ENCODE measurements around the gene SIX3.

The SIX3 gene

DNA sequence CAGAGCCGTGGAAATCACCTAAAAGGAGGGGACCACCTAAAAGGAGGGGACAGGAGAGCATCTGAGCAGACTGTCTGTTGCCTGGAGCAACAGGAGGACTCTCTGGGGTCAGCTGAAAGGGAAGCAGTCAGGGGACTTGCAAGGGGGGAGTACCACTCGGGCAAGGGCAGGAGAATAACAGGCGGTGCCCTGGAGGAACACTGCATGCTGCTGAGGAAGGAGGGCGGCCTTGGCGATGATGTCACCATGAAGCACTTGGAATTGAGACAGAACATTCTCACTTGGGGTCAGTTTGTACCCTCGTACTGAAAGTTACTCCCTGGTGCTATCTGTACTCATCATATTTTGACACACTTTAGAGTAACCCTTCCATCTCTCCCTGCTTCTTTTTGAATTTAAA is 18.4 kb downstream of the SIX3 start:
- DNase-seq, result no peak

DNA sequence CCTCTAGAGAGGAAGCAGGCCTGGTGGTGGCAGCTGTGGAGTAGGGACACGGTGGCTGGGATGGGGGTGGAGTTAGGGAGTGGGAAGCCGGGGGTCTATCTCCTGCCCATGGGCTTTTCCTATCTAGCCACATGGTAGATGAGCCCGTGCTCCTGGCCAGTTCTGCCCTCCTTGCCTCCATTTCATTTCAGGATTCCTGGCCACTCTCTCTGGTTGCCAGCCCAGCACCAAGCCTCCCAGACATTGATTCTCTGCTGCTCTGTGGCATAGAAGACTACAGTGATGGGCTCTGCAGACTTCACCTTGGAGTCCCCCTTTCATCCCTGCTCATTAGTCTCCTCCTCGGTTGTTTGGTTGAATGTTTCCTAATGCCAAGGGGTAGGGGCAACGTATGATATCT is 19.4 kb downstream of the SIX3 start:
- DNase-seq, result no peak

DNA sequence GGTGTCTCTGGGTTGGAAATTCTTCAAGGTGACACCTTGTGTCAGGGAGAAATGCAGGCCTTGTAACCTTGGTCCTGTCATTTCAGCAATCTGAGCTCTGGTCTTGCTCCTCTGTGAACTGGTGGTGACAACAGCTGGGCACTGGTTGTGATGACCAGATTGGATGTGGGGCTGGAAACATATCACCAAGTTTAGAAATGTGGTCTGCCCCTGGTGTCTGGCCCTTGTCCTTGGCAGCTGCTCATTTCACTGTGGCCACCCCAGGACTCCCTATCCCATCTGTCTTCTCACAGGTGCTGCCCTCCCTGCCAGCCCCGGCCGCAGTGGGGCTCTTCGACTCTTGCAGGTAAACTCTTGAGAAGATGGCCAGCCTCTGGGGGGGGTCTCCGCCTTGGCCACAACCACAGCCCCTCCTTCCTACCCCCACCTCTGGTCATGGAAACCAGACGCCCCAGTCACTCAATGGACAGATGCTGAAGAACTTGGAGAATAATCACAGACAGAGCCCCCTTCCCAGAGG is 20.7 kb downstream of the SIX3 start:
- DNase-seq, result no peak

DNA sequence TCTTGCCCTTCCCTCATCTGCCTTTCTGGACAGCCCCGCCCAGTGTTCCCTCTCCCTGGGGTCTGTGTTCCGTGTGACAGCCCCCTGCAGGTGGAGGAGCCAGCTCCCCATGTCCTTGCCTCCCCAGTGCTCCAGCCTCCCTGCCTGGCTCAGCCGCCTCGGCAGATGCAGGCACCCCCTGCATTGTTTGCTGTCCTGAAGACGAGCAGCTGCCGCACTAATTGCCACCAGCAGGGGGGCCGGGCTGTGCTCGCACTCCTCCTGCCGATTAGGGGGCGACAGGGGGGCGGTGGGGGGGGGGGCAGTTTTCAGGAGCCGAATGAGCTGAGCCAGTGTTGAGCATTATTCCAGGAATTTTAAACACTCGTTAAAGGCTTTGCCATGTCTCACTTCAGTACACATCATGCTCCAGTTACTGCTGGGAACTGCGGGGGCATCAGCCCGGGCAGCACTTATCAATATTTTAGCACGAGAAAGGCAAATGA is 23.3 kb downstream of the SIX3 start:
- DNase-seq, result peak; percentile 52

DNA sequence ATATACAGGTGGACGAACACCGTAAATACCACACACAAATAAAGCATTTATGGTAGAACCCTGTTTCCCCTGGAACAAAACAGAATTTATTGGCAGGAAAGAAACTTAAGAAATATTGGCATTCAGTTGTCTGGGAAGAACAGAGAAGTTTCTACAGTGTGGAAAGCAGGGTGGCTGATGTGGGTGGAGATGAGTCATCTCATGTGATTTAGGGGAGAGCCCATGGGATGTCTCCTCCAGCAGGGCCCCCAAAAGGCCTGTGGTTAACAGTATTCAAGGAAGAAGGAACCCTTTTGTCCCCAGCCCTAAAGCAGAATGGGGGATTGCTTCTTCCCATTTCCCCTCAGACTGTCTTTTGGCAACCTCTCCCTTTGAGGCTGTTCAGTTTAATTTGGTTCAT is 24.2 kb downstream of the SIX3 start:
- no peak for DNase-seq

DNA sequence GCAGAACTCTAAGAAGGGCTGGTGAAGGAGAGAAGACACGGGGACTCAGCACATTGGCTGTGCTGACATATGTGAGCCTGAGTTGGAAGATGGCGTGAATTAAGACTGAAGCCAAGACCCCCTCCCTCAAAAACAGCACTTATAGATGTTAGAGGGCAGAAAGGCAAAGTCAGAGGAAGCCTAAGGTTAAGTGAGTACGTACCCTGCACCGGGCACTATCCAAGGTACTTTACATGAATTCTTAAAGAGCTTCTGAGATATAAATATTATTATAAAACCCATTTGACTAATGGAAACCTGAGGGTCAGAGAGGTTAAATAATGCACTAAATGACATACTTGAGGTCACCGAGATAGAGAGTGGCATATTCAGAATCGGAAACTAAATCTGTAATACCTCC is 25.6 kb downstream of the SIX3 start:
- DNase-seq, result no peak

DNA sequence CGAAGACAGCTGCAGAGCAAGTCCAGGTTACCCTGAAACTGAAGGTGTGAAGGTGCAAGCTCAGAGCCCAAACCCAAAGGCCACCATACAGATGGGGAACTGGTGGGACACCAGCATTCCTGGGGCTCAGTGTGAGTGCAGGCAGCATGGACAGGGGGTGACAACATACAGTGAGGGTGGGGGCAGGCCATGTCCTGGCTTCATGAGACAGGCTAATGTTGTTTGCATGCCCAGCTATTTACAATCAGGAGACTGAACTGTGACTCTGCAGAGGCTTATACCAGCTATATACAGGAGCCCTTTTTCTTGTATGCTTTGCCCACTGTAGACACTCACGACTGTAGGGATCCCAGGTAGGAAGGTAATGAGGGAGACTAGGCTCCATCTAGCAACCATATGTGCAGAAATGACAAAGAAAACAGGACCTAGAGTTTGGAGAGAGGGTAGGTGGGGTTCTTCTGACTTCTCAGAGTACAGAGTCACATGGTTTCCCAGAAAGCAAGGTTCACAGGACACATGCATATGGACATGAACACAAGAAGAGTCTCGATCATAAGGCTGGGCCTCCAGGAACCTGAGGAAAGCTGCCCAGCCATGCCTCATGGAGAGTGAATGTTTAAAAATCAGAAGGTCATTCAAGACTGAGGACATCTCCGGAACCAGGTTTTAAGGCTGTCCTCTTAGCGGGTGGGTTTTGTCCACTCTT is 26.4 kb downstream of the SIX3 start:
- no peak for DNase-seq

DNA sequence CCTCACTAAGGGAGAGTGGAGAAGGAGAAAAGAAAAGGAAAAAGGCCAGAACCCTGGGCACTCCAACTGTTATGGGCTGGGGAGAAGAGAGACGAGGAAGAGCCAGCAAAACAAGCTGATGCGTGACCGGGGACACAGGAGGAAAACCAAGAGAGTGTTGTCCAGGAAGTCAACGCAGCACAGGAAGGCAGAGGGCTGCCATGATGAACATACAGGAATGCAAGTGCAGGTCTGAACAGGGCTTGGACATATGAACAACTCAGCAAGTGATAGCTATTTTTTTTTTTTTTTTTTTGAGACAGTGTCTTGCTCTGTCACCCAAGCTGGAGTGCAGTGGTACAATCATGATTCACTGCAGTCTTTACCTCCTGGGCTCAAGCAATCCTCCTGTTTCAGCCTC is 28.4 kb downstream of the SIX3 start:
- DNase-seq, result no peak

DNA sequence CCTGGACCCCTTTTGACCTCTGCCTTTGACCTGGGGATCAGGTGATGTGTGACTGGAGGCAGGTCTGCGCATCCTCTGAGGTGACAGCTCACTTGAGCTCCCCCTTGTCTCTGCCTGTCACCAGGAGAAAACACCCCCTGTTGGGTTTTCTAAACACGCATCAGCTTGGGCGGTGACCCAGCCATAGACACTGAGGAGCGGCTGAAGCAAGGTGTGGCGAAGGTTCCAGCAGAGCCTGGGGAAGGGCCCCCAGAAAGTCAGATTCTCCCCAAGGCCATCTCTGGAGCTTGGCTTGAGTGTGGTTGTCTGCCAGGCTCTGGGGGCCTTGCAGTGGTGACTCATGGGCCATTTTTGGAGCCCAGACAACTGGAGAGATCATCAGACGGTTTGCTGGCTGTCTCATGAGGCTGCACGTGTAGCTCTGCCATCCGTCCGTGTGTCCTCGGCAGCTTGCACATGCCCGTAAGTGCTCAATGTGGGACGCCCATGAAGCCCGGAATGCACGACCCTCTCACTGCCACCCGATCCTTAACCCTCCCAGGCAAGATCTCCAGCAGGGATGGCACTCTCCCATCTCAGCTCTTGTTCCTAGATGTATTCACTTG is 29.4 kb downstream of the SIX3 start:
- no peak for DNase-seq

DNA sequence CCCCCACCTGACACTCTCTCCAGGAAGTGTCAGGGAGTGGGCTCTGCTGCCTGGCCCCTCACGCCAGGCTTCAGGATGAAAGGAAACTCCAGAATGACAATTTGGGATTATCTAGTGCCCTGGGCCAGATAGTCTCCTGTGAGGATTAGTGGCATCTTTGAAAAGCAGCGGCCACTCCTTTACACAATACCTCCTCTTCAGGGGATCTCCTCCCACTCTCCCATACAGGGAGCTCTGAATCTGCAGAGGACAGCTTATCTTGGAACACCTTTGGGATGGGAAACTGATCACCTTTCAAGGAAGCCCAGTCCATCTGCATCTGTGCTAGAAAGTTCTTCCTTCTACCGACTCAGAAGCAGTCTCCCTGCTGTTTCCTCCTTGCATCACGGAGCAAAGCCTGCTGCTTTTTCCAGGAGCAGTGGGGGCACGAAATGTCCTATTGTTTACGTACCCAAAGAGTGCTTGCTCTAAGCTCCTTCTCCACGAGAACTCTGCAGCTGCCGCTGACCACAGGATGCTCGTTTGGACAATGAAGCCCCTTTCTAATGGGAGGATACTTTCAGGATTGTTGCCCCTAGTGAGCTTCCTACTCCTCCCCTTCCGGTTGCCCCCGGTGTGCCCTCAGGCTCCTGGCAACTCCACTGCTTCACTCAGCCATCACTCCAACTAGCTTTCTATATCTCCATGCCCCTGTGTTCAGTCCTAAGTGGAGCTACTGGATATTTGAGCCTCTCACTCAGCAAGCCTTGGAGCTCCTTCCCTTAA is 31.5 kb downstream of the SIX3 start:
- peak; percentile 33 for DNase-seq

DNA sequence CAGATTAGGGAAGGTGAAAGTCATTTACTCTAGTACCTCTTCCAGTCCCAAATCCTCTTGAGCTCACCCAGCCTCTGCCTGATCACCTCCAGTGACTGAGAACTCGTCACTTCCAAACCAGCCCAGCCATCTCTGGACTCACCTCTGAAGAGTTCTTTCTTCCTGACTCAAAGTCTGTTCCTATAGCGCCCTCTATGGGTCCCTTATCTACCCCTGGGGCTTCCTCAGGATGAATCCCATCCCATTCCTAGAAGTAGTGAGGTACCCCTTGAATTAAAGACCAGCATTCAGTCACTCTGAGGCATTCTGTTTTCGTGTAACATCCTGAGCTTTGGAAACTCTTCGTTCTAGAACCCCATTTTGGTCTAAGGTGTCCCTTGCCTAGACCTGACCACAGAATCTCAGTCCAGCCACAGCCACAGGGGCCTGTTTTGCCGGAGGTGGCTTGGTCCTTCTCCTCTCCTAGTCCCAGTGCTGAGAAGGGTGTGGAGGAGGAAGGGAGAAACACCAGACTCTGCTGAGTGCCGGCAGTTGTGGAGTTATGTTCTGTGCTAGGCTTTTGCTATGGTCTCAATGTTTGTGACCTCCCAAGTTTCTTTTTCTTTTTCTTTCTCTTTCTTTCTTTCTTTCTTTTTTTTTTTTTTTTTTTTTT is 32.7 kb downstream of the SIX3 start:
- DNase-seq, result peak; percentile 88

DNA sequence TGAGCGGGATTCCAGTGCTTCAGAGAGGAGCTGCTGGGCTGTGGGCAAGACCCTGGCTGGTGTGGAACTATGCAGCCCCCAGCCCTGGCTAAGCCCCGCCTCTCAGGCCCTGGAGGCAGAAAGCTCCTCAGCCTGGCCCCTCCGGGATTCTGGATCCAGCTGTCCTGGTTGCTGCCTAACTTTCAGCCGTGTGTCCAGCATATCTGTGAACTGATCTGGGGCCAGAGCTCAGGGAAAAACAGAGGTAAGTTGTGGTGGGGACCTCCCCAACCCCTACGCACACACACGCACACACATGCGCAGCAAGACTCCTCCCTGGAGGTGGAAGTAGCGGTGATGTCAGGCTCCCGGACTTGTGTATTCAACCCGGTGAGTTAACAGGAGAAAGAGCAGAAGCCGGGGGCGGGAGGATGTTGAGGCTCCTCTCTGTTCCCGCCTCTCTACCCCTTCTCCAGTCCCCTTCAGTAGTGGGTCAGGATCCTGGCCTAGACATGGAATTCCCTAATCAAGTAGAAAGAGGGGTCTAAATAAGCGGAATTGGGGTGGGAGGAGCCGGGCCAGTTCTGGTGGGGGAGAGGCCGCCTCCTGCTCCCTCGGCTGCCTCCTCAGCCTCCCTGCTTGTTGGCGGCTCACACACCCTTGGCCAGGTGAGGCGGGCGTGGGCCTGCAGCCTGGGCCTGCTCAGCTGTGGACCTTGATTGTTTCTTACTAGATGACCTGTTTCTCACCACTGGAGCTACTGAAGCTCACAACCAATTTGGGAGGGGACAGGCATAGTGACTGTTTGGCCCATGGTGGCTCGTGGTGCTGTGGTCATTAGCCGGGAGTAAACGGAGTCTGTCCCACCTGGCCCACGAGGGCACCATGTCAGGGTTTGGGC is 34.3 kb downstream of the SIX3 start:
- DNase-seq, result no peak

DNA sequence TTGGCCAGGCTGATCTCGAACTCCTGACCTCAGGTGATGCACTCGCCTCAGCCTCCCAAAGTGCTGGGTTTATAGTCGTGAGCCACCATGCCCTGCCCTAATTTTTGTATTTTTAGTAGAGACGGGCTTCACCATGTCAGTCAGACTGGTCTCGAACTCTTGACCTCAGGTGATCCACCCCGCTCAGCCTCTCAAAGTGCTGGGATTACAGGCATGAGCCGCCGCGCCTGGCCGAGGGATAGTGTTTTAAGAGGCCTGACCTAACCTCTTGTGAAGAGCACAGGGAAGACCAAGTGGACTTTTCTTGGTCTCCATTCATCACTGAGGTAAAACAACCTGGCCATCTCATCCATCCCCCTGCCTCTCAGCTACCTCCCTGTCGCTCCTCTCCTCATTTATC is 38.1 kb downstream of the SIX3 start:
- DNase-seq, result no peak

DNA sequence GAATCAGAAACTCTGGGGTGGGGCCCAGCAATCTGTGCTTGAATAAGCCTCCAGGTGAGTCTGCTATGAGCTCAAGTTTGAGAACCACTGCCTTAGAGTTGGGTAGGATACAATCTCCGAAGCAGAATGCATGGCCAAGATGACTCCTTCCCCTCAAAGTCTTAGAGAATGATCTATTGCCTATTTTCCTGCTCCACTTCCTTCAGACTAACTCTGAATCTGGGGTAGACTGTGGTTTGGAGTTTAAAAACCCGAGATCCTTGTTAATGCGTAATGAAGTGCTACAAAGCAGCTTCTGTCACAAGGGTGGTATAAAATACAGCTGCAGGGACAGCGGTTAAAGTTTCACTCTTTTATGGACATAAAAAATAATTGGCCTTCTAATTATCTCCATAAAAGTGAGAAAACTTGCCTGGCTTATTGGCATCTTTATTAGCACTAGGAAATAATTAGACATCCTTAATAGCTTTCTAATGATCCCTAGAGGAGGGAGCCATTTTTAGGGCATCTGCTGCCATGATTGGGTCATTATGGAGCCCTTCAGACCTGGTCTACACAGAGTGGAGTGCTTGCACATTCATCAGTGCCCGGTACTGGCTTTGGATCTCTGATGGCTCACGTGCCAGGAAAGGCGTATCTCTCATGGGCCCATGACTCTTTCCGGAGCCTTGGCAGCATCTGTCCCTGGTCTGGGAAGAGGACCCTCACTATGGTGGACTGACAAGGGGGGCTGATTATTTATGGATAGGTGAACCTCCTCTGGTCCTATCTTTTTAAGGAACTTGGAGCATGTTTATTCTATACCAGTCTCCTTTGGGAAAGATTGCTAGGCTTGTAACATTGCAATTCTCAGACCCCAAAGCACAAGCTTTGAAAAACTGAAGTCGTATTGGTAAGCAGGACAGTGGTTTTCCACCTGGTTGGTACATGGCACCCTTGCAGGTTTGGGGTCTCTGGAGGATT is 39.5 kb downstream of the SIX3 start:
- no peak for DNase-seq

DNA sequence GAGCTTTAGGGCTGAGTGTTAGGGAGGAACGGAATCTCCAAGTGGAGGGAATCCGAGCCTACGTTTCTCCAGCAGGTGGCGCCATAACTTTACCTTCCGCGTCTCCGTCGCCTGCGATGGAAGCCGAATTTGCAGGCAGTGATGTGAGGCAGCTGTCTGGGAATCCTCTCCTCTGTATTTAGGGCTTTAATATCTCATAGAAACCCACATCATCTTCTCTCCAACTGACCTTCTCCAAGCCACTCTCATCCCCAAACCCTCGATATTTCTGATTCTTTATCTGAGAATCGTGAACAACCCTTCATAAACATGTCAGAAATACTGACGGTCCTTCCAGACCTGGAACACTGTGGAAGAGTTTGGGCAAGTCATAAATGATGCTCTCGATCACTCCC is 40.2 kb downstream of the SIX3 start:
- DNase-seq, result peak; percentile 86

DNA sequence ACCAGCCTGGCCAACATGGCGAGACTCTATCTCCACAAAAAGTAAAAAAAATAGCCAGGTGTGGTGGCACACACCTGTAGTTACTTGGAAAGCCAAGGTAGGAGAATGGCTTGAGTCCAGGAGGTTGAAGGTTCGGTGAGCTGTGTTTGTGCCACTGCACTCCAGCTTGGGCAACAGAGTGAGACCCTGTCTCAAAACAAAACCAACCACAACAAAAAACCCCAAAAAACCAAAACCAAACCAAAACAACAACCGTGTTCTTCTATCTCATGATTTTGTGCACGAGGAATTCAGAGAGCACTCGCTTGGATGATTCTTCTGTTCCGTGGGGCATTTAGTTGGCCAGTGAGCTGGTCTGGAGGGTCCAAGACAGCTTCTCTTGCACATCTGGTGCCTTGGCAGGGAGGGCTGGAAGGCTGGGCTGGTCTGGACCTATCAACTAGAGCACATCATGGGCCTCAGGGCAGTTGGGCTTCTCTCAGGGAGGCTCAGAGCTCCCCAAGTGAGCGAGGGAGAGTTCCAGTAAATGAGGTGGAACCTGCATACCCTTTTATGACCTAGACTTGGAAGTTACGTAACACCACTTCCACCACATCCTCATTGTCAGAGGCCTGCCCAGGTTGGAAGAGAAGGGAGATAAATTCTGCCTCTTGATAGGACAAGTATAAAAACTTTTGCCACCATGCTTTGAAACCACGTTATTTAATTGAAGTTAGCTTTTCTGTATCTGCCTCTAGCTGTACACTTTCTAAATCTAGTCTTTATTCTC is 42.5 kb downstream of the SIX3 start:
- no peak for DNase-seq

DNA sequence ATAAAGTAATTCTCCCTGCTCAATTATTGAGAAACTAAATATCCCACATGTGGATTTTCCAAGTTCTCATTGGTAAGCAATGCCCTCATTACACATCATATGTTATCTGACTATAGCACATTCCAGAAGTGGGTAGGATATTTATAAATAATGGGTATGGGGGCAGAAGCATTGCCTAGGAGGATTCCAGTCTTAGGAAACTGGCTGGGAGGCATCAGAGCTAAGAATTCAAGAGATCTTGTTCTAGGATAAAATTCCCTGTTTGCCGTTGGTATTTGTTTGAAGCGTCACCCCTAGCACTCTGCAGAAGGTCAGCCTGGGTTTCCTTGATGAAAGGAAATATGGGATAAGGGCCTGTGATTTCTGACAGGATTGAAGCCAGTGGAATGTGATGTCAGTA is 47.7 kb downstream of the SIX3 start:
- DNase-seq, result no peak

DNA sequence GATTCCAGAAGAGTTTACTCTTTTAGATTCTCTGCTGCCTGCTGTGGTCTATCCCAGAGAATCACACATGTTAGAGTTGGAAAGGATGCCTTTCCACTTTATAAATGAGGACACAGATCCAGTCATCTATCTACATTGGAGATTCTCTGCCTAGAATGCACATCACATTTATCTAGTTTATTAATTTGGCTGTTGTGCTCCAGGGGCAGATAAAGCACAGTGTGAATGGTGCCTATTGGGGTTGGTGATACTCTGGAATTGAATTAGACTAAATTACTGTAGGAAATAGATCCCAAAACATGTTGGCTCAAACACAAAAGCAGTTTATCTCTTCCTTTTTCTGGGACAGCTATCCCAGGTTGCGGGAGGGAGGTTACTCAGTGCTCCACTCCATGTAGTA is 52.9 kb downstream of the SIX3 start:
- DNase-seq, result no peak

All from DMS53 (cell line).